HG03575 (cell line): ENCODE results near the gene SETD6.

Source experiments
- ATAC-seq: cut with Tn5 transposase; IDR thresholded peaks from one replicate; pipeline ENCODE4 v1.9.1; 2021; ENCODE audit not compliant: unreplicated experiment, insufficient number of reproducible peaks, low FRiP score; ENCODE audit errors: extremely low read depth

The SETD6 gene

GRCh38 chr16:58492066-58492465, 23.3 kb upstream of the SETD6 start:
- no peak for ATAC-seq

- ATAC-seq, result no peak
Observed at GRCh38 chr16:58492735-58493134, 22.6 kb upstream of the SETD6 start.

- ATAC-seq, result no peak
Observed at GRCh38 chr16:58493756-58494431, 21.4 kb upstream of the SETD6 start.

GRCh38 chr16:58494981-58495520, 20.3 kb upstream of the SETD6 start:
- ATAC-seq, result peak; percentile 36

GRCh38 chr16:58495521-58496331, 19.6 kb upstream of the SETD6 start:
- no peak for ATAC-seq

GRCh38 chr16:58497468-58497867, 17.8 kb upstream of the SETD6 start:
- ATAC-seq, result no peak

GRCh38 chr16:58497935-58498334, 17.4 kb upstream of the SETD6 start:
- ATAC-seq, result no peak

- no peak for ATAC-seq
Observed at GRCh38 chr16:58498341-58499091, 16.8 kb upstream of the SETD6 start.

GRCh38 chr16:58499092-58499511, 16.2 kb upstream of the SETD6 start:
- ATAC-seq, result no peak

GRCh38 chr16:58499615-58500351, 15.5 kb upstream of the SETD6 start, which contains the start of gene NDRG4:
NDRG4 (plus strand) TSS chr16:58500143; CDS start chr16:58500249, 106 bp downstream.
- ATAC-seq, result no peak

- ATAC-seq, result no peak
Observed at GRCh38 chr16:58500430-58501241, 14.7 kb upstream of the SETD6 start.

GRCh38 chr16:58501242-58502131, 13.8 kb upstream of the SETD6 start:
- ATAC-seq, result no peak

GRCh38 chr16:58502217-58502921, 12.9 kb upstream of the SETD6 start:
- no peak for ATAC-seq

- ATAC-seq, result no peak
Observed at GRCh38 chr16:58503166-58503862, 12.0 kb upstream of the SETD6 start.

GRCh38 chr16:58503863-58504688, 11.2 kb upstream of the SETD6 start:
- ATAC-seq, result no peak
